GM18508 (cell line): Measurements from ENCODE around the gene NRL.

Experiments
- ATAC-seq: cut with Tn5 transposase; IDR thresholded peaks from one replicate; pipeline ENCODE4 v1.9.1; 2021; ENCODE audit warnings: moderate number of reproducible peaks; ENCODE audit not compliant: insufficient read depth, unreplicated experiment

Gene NRL

GRCh38 chr14:24069411-24069735, 45.4 kb downstream of the NRL start:
- no peak for ATAC-seq

- no peak for ATAC-seq
Observed at GRCh38 chr14:24068711-24069410, 45.9 kb downstream of the NRL start.

- no peak for ATAC-seq
Observed at GRCh38 chr14:24067133-24068082, 47.3 kb downstream of the NRL start.

GRCh38 chr14:24066496-24067132, 48.1 kb downstream of the NRL start:
- ATAC-seq = no peak

- ATAC-seq = no peak
Observed at GRCh38 chr14:24065408-24065807, 49.3 kb downstream of the NRL start.

DNA sequence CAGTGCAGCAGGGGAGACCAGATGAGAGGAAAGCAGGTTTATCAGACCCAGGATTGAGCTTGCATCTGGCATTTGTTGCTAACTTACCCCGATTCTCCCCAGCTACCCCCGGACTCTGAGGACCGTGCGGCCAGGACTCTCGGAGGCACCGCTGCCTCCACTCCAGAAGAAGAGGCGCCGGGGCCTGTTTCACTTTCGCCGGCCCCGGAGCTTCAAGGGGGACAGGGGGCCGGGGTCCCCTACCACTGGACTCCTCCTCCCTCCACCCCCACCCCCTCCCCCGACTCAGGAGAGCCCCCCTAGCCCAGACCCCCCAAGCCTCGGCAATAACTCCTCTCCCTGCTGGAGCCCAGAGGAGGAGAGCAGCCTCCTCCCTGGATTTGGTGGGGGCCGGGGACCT, 49.9 kb downstream of the NRL start:
- no peak for ATAC-seq

GRCh38 chr14:24064091-24064795, 50.5 kb downstream of the NRL start:
- ATAC-seq = no peak

DNA sequence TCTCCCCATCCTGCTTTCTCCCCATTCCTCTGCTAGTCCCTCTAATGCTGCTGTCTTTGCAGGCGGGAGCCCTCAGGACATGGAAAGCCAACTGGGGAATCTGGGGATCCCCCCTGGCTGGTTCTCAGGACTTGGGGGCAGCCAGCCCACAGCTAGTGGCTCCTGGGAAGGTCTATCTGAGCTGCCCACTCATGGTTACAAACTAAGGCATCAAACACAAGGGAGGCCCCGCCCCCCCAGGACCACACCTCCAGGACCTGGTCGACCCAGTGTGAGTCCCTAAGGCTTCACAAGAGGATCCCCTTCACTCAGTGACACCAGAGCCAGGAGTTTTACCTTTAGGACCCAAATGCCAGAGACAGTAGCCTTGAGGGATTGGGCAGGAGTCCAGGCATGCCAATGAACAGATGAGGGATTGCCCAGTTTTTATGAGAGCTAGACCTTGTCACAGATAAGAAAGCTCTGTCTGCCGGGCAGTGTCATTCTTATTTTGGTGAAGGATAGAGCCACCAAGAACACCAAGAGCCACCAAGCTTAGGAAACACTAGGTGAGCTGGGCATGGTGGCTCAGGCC, 51.4 kb downstream of the NRL start:
- ATAC-seq = no peak

DNA sequence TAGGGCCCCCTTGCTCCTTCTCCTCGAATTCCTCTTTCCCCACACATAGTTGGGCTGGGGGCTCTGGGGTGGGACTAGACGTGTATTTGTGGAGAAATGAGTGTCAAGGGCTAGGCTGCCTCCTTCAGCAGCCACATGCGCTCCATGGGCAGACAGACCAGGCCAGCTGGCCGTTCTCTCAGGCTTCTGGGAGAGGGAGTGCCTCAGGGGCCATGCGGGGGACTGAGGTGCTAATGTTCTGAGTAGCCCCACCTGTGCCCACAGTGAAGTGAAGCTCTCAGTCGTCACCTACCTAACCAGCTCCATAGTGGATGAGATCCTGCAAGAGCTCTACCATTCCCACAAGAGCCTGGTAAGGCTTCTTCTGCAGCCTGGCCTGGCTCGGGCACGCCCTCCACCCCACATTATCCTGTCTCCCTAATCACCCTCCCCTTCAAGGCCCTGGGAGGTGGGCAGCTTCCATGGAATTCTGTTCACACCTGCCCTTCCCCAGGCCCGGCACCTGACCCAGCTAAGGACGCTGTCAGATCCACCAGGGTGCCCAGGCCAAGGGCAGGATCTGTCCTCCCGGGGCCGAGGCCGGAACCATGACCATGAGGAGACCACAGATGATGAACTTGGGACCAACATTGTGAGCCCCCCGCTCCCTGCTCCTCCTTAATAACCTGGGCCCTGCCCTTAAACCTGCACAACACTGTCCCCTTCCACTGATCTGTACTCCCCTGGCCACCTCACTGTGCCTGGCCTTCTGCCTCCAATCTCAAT, 52.4 kb downstream of the NRL start:
- ATAC-seq = no peak

DNA sequence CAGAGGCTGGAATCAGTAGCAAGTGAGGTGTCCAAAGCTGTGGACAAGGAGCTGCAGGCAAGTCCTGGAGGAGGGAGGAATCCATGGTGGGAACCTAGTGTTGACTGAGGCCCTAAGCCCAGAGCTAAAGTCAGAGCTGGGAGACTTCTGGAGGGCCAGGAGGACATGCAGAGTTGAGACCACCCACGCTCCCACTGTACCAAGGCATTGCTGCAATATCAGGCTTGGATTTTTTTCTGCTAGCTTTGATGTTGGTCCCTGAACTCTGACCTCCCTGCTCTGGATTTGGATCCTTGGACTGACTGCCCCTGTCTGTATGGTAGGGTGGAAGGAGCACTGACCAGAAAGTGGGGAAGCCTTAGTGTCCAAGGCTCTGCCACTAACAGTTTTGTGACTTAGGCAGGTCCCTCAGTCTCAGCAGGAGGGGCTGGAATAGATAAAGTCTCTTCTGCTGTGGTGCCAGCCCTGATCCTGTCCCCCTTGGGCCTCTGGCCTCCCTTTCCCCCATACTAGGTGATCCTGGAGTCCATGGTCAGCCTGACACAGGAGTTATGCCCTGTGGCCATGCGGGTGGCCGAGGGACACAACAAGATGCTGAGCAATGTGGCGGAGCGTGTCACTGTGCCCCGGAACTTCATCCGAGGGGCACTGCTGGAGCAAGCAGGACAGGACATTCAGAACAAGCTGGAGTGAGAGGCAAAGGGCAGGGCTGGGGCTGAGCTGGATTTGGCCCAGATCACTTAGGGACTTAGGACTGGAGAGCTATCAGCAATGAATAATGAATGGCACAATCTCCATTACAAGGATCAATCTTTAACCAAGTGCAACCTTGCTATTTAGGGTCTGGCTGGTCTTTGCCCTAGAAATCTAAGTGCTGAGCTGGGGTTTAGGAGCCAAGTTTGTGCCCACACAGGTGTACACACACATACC, 53.5 kb downstream of the NRL start:
- no peak for ATAC-seq

GRCh38 chr14:24060443-24060842, 54.3 kb downstream of the NRL start:
- no peak for ATAC-seq

DNA sequence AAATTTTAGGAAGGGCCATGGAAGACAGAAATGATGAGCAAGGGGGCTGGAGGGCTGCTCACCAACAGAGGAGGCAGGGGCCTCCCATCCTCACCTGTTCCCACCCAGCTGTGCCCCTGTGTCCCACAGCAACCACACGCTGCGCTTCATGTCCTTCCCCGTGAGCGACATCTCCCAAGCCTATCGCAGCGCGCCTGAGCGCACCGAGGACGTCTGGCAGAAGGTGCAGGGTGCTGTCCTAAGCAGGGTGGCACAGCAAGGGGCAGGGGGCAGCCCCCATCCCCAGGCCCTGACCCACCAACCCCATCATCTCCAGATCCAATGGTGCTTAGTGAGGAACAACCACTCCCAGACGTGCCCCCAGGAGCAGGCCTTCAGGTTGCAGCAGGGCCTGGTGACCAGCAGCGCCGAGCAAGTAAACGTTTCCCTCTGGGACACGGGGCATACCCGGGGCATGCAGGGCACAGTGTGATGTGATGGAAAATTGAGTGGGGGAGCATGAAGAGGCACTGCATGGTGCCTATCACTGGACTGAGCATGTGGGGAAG, 54.8 kb downstream of the NRL start:
- ATAC-seq = no peak

DNA sequence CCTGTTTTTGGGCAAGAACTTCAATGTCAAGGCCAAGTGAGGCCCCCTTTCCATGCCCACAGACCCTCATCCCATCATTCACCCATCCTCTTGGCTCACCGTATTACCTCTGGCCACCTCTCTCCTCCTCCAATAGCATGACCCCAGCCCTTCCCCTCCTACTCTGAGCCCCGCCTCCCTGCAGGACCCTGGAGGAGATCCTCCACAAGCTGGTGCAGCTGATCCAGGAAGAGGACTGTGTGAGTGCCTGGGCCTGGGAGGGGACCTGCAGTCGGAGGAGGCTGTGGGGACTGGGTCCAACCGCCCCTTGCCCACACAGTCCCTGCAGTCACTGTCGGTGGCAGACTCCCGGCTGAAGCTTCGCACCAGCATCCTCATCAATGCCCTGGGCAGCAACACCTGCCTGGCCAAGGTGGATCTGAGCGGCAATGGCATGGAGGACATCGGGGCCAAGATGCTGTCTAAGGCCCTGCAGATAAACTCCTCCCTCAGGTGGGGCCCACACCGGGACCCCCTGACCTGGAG, 55.7 kb downstream of the NRL start:
- no peak for ATAC-seq

- no peak for ATAC-seq
Observed at GRCh38 chr14:24058260-24058950, 56.3 kb downstream of the NRL start.

DNA sequence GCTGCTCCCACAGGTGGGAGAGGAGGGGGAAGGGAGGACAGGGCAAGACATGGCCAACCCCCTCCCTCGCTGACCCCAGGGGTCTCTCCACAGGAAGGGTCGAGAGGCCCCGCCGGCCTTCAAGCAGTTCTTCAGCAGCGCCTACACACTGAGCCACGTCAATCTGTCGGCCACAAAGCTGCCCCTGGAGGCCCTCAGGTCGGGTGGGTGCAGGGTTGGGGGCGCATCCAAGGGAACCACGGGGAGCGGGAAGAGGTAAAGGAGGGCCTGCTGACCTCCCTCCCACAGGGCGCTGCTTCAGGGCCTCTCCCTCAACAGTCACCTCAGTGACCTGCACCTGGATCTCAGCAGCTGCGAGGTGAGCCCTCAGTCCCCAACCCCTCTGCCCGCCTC, 56.9 kb downstream of the NRL start:
- no peak for ATAC-seq

DNA sequence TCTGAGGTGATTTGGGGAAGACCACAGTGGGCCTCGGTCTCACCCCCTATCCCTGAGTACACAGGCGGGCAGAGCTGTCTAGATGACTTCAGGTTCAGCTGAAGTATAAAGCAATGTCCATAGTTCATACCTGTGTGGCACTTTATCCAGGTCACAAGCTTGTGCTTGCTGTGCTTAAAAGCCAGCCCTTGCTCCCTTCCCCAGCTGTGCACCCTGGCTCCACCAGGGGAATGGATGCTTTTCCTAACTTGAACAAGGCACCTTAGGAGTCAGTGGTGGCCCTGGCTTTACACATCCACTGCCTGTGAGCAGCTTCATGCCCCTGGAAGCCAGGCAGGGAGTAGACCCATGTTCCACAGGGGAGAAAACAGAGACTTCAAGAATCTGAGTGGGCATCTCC, 57.5 kb downstream of the NRL start:
- ATAC-seq = no peak

DNA sequence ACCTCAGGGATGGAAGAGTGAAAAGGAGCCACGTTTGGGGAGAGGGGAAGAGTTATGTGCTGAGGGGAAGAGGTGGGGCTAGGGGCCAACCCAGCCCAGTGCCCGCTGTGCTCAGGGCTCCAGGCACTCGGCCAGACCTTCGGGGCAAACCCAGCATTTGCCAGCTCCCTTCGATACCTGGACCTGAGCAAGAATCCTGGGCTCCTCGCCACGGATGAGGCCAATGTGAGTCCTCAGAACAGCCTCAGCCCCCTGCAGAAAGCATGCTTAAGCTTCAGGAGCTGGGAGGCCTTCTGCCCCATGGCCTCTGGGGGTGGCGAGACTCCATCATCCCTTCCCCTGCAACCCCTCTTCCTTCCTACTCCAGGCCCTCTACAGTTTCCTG, 58.0 kb downstream of the NRL start:
- ATAC-seq = no peak
